Heart right ventricle (tissue), 16 donors: ENCODE data around the gene CWC15. TPM values are rescaled to one million over a fixed set of nuclear protein-coding genes. Genes with fewer than 3 reads are reported as not detected.
"Not testable (repeated sequence)": the region's sequence is repeated elsewhere in the genome, so short reads cannot be mapped to it uniquely, and the experiment has no call there.

ENCODE experiments used
- ATAC-seq, 8 donors: fragments of 200-7000 bp; cut with Tn5 transposase; one replicate each; pipeline ENCODE4 v1.9.1; 2020; ENCODE audit warnings: mild to moderate bottlenecking in 8 of 8, moderate library complexity in 8 of 8, moderate number of reproducible peaks in 1 of 8
- DNase-seq, 2 donors: peaks; one replicate each; pipeline ENCODE4 v3.0.0-alpha.2; 2020
- H3K27ac ChIP-seq, 10 donors: fragments of 200-600 bp; sonication (generic) in 2 of 10; one replicate each; pipeline versions ENCODE4 v1.5.0 to v1.8.0; 2020 to 2022; ENCODE audit warnings: mild to moderate bottlenecking in 3 of 10
- H3K27me3 ChIP-seq, 7 donors: fragments of 200-600 bp; one replicate each; pipeline ENCODE4 v1.8.0; 2021 to 2022; ENCODE audit warnings: mild to moderate bottlenecking in 2 of 7
- H3K36me3 ChIP-seq, 9 donors: fragments of 200-600 bp; sonication (generic) in 1 of 9; one replicate each; pipeline versions ENCODE4 v1.5.0 to v1.8.0; 2020 to 2022; ENCODE audit warnings: mild to moderate bottlenecking in 2 of 9
- H3K4me1 ChIP-seq, 9 donors: fragments of 200-600 bp; sonication (generic) in 1 of 9; one replicate each; pipeline versions ENCODE4 v1.5.0 to v1.8.0; 2020 to 2022; ENCODE audit warnings: mild to moderate bottlenecking in 4 of 9
- H3K4me3 ChIP-seq, 10 donors: fragments of 200-600 bp; sonication (generic) in 2 of 10; one replicate each; pipeline versions ENCODE4 v1.5.0 to v1.8.0; 2020 to 2022; ENCODE audit warnings: mild to moderate bottlenecking in 7 of 10, moderate library complexity in 2 of 10
- H3K9me3 ChIP-seq, 11 donors: fragments of 200-600 bp in 10 of 11; sonication (generic) in 2 of 11; one replicate each; pipeline versions ENCODE4 v1.5.0 to v1.8.0; 2013 to 2022; ENCODE audit warnings: mild to moderate bottlenecking in 2 of 11, control low read depth in 1 of 11, moderate library complexity in 1 of 11
- WGBS, 2 donors: extraction: QIAGEN DNeasy Blood & Tissue Kit; methylation state at CpG; one replicate each; pipeline ENCODE4 v1.1.7; 2013; ENCODE audit warnings: inconsistent platforms in 1 of 2; 5-methylcytosine and 5-hydroxymethylcytosine counted together
- intact Hi-C, 10 donors: fragments of 100-400 bp; cut with DNase I; formaldehyde crosslinking; loops; one replicate each; pipeline versions ENCODE4 v1.11.1 to v1.14.2; 2022
- polyA plus RNA-seq, 2 donors: library from polyadenylated mRNA; stranded (reverse); fragments of 200-250 nt; gene quantifications; one replicate each; pipeline ENCODE4 v1.2.3, GENCODE V29; 2013
- total RNA-seq, 10 donors: library from RNA; stranded (reverse); fragmentation: NEBNext Ultra II Directional in 3 of 10; extraction: Animal tissue kit (Norgen Biotek cat#: 25700) in 3 of 10; gene quantifications; one replicate each; pipeline versions ENCODE4 v1.2.1 to v1.2.4, GENCODE V29; 2021 to 2023
- TF ChIP-seq, protein P1 (sequence below), 9 donors: fragments of 200-600 bp; sonication (generic) in 2 of 9; IDR thresholded peaks; one replicate each; pipeline versions ENCODE4 v1.5.0 to v1.8.0; 2021 to 2022; ENCODE audit warnings: antibody characterized with exemption in 9 of 9, mild to moderate bottlenecking in 5 of 9, moderate library complexity in 1 of 9
- donor health status: Arrhythmogenic right ventricular cardiomyopathy.
- donor health status: ischemic (EF 13 %, LVEDD 7.1; RV severe dilation, severe dysfunction).
- donor health status: healthy with polysubstance abuse.
- donor health status: DM: no; HTN: yes; CAD: no.
- donor health status: DM: no; HTN: no; CAD: no.
- donor health status: ischemic (EF 25% LVEDD 6.9; RV normal size, moderate dysfunction).
- donor health status: ischemic (EF 25% LVEDD 5.7; RV mildly dilated, moderate dysfunction).
- donor health status: healthy.
- donor health status: DM: yes; HTN: yes; CAD: no.
- donor health status: Ischemic cardiomyopathy.
- donor health status: ischemic (EF 35%, LVEDD 5.7; RV mildly dilated, moderate dysfunction).
- donor health status: nonischemic (EF 11% LVEDD 7.7; RV severe dilation, severe dysfunction).
- donor health status: DM: yes; HTN: yes; CAD: no.
- donor health status: PGD.
- donor health status: ischemic (EF 29% LVEDD 5.4; RV normal size, mild dysfunction).
- donor health status: nonischemic (EF 23%, LVEDD 6.1; RV moderate dilation, normal function).

The CWC15 gene
- total and polyA plus RNA-seq, 12 donors, result 53.1 to 196 (median 69.5) TPM

DNA sequence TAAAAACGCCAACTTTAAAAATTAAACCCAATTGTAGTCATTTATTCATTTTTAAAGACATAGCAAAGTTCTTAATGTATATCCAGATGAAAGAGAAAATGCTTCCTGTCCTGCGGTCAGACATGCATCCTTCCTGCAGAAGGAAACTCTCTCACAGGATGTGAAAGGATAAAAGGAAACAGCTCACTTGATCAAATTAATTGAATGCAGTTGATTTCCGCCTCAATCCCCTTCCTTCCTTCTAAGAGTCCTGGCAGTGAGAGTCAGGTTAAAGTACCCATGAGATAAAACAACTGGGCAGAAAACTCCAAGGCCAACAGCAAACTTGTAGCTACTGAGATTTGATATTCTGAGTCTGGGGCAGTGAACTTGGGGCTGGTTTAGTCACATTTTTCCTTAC, 38.5 kb downstream of the CWC15 start:
- DNase-seq (no peak), ATAC-seq (no peak)
- Histone ChIP-seq H3K4me1 (peaks cover 7 to 55% (median 29%) of the 10 kb centered on the region in 9 donors), H3K36me3 (no peaks in the 10 kb centered on the region), H3K27me3 (no peaks in the 10 kb centered on the region), H3K27ac (peak overlapping the region in 2 of 10 donors; percentile 26 to 30), H3K4me3 (no peak overlapping the region), H3K9me3 (no peaks in the 10 kb centered on the region)
- intact Hi-C loops, result no loop called here
- 73 to 77% methylated on average over 3 of the region's 3 CpGs for WGBS, 2 donors
- TF ChIP-seq, protein P1, sequence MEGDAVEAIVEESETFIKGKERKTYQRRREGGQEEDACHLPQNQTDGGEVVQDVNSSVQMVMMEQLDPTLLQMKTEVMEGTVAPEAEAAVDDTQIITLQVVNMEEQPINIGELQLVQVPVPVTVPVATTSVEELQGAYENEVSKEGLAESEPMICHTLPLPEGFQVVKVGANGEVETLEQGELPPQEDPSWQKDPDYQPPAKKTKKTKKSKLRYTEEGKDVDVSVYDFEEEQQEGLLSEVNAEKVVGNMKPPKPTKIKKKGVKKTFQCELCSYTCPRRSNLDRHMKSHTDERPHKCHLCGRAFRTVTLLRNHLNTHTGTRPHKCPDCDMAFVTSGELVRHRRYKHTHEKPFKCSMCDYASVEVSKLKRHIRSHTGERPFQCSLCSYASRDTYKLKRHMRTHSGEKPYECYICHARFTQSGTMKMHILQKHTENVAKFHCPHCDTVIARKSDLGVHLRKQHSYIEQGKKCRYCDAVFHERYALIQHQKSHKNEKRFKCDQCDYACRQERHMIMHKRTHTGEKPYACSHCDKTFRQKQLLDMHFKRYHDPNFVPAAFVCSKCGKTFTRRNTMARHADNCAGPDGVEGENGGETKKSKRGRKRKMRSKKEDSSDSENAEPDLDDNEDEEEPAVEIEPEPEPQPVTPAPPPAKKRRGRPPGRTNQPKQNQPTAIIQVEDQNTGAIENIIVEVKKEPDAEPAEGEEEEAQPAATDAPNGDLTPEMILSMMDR (IDR thresholded peaks at IDR 0.05), result no peak

DNA sequence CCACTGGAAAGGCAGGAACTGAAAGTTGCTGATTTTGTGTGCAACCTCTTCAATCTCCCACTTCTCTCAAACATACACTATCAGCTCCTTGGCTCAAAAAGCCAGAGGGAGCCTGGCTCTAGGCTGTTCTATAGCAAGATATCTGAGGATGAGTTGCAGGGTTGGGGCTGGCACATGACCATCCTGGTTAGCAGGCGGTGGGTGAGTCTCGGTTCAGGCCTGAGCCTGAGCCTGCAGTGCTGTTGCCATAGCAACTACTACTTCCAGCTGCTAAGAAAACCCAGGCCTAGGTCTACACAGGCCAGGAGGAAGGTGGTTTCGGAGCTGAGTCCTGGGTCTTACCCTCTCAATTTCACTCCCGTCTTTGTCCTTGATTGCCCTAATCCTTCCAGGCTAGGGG, 39.0 kb downstream of the CWC15 start:
- DNase-seq (no peak), ATAC-seq (no peak)
- Histone ChIP-seq H3K27me3 (no peaks in the 10 kb centered on the region), H3K4me1 (peaks cover 7 to 51% (median 29%) of the 10 kb centered on the region in 9 donors), H3K9me3 (no peaks in the 10 kb centered on the region), H3K36me3 (no peaks in the 10 kb centered on the region), H3K27ac (peak overlapping the region in 8 of 10 donors; percentile 12 to 66 (median 38)), H3K4me3 (no peak overlapping the region)
- TF ChIP-seq, protein P1 (IDR thresholded peaks at IDR 0.05), result no peak
- 66 to 76% methylated on average over 4 of the region's 4 CpGs for WGBS, 2 donors
- intact Hi-C loops, result no loop called here

DNA sequence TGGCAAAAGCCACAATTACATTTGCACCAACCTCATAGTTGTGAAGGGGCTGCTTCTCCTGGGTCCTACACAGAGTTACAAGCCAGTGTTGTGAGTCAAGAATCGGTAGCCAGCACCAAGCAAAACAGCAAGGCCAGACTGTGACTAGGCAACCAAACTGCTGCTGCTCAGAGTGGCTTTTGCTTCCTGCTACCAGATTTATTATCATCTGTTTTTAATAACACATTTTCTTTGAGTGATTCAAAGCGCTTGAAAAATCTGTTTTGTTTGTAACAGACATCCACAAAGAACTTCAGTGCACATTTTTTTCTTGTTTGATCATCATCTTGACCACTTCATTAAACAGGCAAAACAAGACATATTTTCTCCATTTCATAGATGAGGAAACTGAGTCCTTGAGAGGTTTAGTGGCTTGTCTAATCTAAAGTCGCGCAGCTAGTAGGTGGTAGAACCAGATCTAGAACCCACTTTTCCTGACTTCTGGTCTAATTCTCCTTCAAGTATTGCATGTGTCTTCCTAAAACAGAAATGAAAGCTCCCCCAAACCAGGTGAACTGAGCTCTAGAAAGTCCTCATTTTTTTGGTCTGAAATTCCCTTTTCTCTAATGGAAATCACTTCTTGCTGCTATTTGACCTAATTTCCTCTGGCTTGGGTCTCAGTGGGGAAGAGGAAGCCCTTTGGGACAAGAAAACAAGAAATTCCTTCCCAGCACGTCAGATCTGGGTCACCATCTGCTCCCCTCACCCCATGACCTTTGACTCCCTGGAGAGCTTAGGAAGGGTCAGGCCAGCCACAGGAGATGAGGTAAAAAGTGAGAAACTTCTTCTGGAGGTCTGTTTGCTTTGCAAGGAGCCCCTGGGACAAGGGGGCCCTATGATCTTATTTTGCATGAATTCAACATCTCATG, 39.9 kb downstream of the CWC15 start:
- no peaks in the 10 kb centered on the region for H3K9me3 ChIP-seq
- peak; percentile 43 to 65 for DNase-seq

DNA sequence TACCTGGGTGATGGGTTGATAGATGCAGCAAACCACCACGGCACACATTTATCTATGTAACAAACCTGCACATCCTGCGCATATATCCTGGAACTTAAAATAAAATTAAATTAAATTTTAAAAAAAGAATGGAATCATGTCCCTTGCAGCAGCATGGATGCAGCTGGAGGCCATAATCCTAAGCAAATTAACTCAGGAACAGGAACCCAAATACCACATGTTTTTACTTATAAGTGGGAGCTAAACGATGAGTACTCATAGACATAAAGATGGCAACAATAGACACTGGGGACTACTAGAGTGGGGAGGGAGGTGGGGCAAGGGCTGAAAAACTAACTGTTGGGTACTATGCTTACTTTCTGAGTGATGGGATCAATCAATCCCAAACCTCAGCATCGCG, 40.9 kb downstream of the CWC15 start:
- WGBS, 2 donors, result 95 to 97% methylated on average over 5 of the region's 5 CpGs
- Histone ChIP-seq H3K4me3 (no peak overlapping the region), H3K36me3 (no peaks in the 10 kb centered on the region), H3K9me3 (no peaks in the 10 kb centered on the region), H3K27ac (peak overlapping the region in 2 of 10 donors; percentile 25 to 52), H3K4me1 (peaks cover 6 to 52% (median 31%) of the 10 kb centered on the region in 9 donors), H3K27me3 (no peaks in the 10 kb centered on the region)
- TF ChIP-seq, protein P1 (IDR thresholded peaks at IDR 0.05), result no peak
- intact Hi-C loops, result no loop called here
- ATAC-seq (no peak), DNase-seq (no peak)

More for the DNA sequence above, 39.9 kb downstream of the CWC15 start:
- Histone ChIP-seq H3K27ac (peak overlapping the region in 9 of 10 donors; percentile 12 to 66 (median 51)), H3K4me3 (no peak overlapping the region), H3K36me3 (no peaks in the 10 kb centered on the region), H3K4me1 (peaks cover 1 to 51% (median 31%) of the 10 kb centered on the region in 9 donors), H3K27me3 (no peaks in the 10 kb centered on the region)
- peak in 7 of 8 donors; percentile 61 to 86 (median 74) for ATAC-seq
- intact Hi-C loops, result no loop called here
- 51 to 62% methylated on average over 5 of the region's 5 CpGs for WGBS, 2 donors
- TF ChIP-seq, protein P1 (IDR thresholded peaks at IDR 0.05), result no peak

DNA sequence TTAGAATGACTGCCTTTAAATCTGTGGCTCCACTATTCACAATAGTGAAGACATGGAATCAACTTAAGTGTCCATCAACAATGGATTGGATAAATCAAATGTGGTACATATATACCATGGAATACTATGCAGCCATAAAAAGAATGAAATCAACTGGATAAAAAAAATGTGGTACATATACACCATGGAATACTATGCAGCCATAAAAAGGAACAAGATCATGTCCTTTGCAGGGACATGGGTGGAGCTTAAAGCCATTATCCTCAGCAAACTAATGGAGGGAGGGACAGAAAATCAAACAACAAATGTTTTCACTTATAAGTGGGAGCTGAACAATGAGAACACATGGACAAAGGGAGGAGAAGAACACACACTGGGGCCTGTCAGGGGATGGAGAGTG, 41.3 kb downstream of the CWC15 start:
- H3K36me3 ChIP-seq, H3K27me3 ChIP-seq, H3K4me3 ChIP-seq, DNase-seq, ATAC-seq, H3K9me3 ChIP-seq, intact Hi-C loops: not testable (repeated sequence)
- Histone ChIP-seq H3K4me1 (peaks cover 10 to 56% (median 34%) of the 10 kb centered on the region in 9 donors), H3K27ac (peak overlapping the region in 1 of 10 donors; percentile 25)
